Activated naive CD8-positive, alpha-beta T cell treated with anti-CD3 and anti-CD28 coated beads, Interleukin-2, amount 50 U/mL, for 24 hours (primary cell): ENCODE measurements around the gene TDRKH.

Experiments
- ATAC-seq: fragments of 150-1000 bp; cut with Tn5 transposase; one replicate; pipeline ENCODE4 v1.10.0; 2021
- DNase-seq: peaks from one replicate; pipeline ENCODE4 v3.0.0; 2021
- H3K27ac Mint-ChIP-seq: one replicate; pipeline ENCODE4 v1.8.0; 2021; ENCODE audit warnings: mild to moderate bottlenecking, mixed read lengths
- H3K27me3 Mint-ChIP-seq: one replicate; pipeline ENCODE4 v1.8.0; 2021; ENCODE audit warnings: mixed read lengths
- H3K36me3 Mint-ChIP-seq: one replicate; pipeline ENCODE4 v1.8.0; 2021; ENCODE audit warnings: low read depth, mixed read lengths
- H3K4me1 Mint-ChIP-seq: one replicate; pipeline ENCODE4 v1.8.0; 2021; ENCODE audit warnings: mixed read lengths
- H3K4me3 Mint-ChIP-seq: one replicate; pipeline ENCODE4 v1.8.0; 2021; ENCODE audit warnings: mild to moderate bottlenecking, moderate library complexity, mixed read lengths
- H3K9me3 Mint-ChIP-seq: one replicate; pipeline ENCODE4 v1.8.0; 2021; ENCODE audit warnings: mixed read lengths

TDRKH gene

GRCh38 chr1:151815716-151816327 is 25.5 kb upstream of the TDRKH start:
- peaks cover 3% of the 10 kb centered on the region for H3K27me3 Mint-ChIP-seq
- DNase-seq (no peak), ATAC-seq (no peak)
- H3K27ac Mint-ChIP-seq, result peak overlapping the region; percentile 73
- H3K4me3 Mint-ChIP-seq, result no peak overlapping the region
- H3K4me1 Mint-ChIP-seq, result peaks cover 32% of the 10 kb centered on the region
- peaks cover 2% of the 10 kb centered on the region for H3K36me3 Mint-ChIP-seq
- H3K9me3 Mint-ChIP-seq, result no peaks in the 10 kb centered on the region

DNA sequence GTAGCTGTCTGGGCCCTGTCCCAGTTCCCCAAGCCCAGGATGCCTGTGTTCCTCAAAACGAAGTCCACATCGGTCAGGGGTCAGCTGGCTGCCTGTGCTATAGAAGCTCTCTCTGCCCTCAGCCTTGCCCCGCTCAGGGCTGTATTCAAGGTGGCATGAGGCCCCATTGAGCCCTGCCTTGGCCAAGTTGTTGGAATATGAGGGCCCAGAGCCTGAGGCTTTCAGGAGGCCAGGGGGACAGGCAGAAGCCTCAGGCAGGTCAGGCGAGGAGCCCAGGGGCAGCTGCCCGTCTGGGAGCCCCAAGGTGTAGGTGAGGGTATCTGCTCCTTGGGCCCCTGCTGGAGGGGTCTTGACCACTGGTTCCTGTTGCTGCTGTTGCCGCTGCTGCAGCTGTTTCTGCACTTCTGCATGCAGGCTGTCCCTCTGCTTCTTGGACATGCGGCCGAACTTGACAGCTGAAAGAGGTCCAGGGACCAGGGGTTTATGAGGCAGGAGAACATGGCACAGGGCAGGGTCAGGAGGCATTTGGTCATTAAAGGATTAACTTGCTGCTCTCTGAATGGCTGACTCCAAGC is 24.8 kb upstream of the TDRKH start:
- H3K4me3 Mint-ChIP-seq, result no peak overlapping the region
- peaks cover 3% of the 10 kb centered on the region for H3K27me3 Mint-ChIP-seq
- no peak for DNase-seq
- no peaks in the 10 kb centered on the region for H3K9me3 Mint-ChIP-seq
- ATAC-seq, result no peak
- H3K36me3 Mint-ChIP-seq, result peaks cover 2% of the 10 kb centered on the region
- no peak overlapping the region for H3K27ac Mint-ChIP-seq
- H3K4me1 Mint-ChIP-seq, result peaks cover 24% of the 10 kb centered on the region

DNA sequence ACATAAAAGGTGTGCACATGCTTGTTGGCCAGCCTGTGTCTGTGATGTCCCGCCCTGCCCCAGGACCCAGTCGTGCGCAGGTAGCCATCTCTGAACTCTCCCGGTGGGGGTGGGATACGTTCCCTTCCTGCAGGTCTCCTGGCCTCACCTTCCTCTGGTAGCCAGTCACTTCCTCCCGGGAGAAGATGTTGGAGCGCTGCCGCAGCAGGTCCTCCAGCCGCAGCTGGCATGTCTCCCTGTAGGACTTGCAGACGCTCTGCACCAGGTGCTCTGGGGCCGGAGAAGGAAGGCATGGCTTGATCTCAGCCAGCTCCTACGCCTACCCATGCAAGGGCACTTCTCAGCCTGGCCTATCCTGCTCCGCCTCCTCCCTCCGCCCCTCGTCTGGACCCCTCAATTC is 24.1 kb upstream of the TDRKH start:
- peaks cover 3% of the 10 kb centered on the region for H3K27me3 Mint-ChIP-seq
- no peak for DNase-seq
- no peaks in the 10 kb centered on the region for H3K9me3 Mint-ChIP-seq
- peaks cover 2% of the 10 kb centered on the region for H3K36me3 Mint-ChIP-seq
- ATAC-seq, result no peak
- peaks cover 18% of the 10 kb centered on the region for H3K4me1 Mint-ChIP-seq
- no peak overlapping the region for H3K4me3 Mint-ChIP-seq
- no peak overlapping the region for H3K27ac Mint-ChIP-seq

- ATAC-seq (no peak), DNase-seq (no peak)
- peaks cover 18% of the 10 kb centered on the region for H3K4me1 Mint-ChIP-seq
- no peak overlapping the region for H3K27ac Mint-ChIP-seq
- H3K36me3 Mint-ChIP-seq, result peaks cover 2% of the 10 kb centered on the region
- no peaks in the 10 kb centered on the region for H3K9me3 Mint-ChIP-seq
- no peak overlapping the region for H3K4me3 Mint-ChIP-seq
- H3K27me3 Mint-ChIP-seq, result peaks cover 3% of the 10 kb centered on the region
Measured at GRCh38 chr1:151813271-151813977, 23.1 kb upstream of the TDRKH start.

GRCh38 chr1:151811181-151811580 is 20.9 kb upstream of the TDRKH start:
- ATAC-seq (no peak), DNase-seq (no peak)
- Mint-ChIP-seq H3K27me3 (peaks cover 1% of the 10 kb centered on the region), H3K36me3 (no peaks in the 10 kb centered on the region), H3K27ac (no peak overlapping the region), H3K4me1 (peaks cover 13% of the 10 kb centered on the region), H3K9me3 (no peaks in the 10 kb centered on the region), H3K4me3 (no peak overlapping the region)

GRCh38 chr1:151809985-151810556 is 19.8 kb upstream of the TDRKH start:
- Mint-ChIP-seq H3K36me3 (no peaks in the 10 kb centered on the region), H3K27ac (no peak overlapping the region)
- DNase-seq, result no peak

DNA sequence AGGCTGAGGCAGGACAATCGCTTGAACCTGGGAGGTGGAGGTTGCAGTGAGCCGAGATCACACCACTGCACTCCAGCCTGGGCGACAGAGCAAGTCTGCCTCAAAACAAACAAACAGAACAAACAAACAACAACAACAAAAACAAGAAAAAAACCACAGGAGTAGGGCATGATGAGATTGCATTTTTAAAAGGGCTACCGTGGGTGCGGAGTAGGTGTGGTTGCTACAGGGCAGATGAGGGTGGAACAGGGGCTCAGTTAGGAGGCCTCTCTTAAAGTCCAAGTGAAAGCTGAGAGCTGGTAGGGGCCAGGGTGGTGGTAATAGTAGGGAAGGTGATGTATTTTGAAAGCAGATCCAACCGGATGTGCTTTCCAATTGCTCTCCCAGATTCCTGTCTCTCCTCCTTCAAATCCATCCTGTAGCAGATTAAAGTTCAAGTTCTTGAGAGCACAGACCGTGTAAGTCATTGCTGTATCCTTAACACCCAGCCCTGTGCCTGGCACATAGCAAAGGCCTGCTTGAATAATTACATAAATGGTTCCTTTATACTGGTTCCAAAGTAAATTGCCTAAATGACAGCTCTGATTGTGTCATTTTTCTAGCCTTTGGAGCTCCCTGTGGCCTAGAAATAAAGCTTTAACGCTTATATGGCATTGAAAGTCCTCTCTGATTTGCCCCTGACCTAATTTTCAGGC is 19.1 kb upstream of the TDRKH start:
- Mint-ChIP-seq H3K27ac (no peak overlapping the region), H3K9me3 (no peaks in the 10 kb centered on the region), H3K4me1 (no peaks in the 10 kb centered on the region), H3K36me3 (no peaks in the 10 kb centered on the region), H3K4me3 (no peak overlapping the region), H3K27me3 (no peaks in the 10 kb centered on the region)
- no peak for ATAC-seq
- no peak for DNase-seq

More at GRCh38 chr1:151809985-151810556, 19.8 kb upstream of the TDRKH start:
- H3K4me3 Mint-ChIP-seq, result no peak overlapping the region
- H3K4me1 Mint-ChIP-seq, result peaks cover 3% of the 10 kb centered on the region
- ATAC-seq, result no peak
- H3K9me3 Mint-ChIP-seq, result no peaks in the 10 kb centered on the region
- no peaks in the 10 kb centered on the region for H3K27me3 Mint-ChIP-seq

DNA sequence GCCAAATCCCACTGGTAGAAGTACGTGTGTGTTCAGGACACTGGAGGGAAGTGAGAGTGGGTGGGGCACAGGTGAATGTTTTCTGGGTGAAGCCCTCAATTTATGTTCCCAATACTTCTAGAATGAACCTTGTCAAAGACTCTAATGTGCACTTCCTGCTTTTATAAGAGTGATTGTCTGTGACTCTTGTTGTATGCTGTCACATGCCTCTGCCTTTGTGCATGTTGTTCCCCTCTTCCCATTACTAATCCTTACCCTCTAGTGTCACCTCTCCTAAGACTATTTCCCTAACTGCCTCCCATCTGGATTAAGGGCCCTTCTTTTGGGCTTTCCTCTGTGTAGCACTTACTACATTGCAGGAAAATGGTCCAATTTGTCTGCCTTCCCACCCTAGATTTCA is 17.5 kb upstream of the TDRKH start:
- DNase-seq, result no peak
- ATAC-seq, result no peak
- Mint-ChIP-seq H3K27me3 (no peaks in the 10 kb centered on the region), H3K4me3 (no peak overlapping the region), H3K36me3 (no peaks in the 10 kb centered on the region), H3K27ac (no peak overlapping the region), H3K4me1 (no peaks in the 10 kb centered on the region), H3K9me3 (no peaks in the 10 kb centered on the region)

GRCh38 chr1:151807131-151807530 is 16.8 kb upstream of the TDRKH start:
- H3K9me3 Mint-ChIP-seq, result no peaks in the 10 kb centered on the region
- H3K36me3 Mint-ChIP-seq, result no peaks in the 10 kb centered on the region
- H3K27ac Mint-ChIP-seq, result no peak overlapping the region
- H3K27me3 Mint-ChIP-seq, result no peaks in the 10 kb centered on the region
- no peak for ATAC-seq
- no peak overlapping the region for H3K4me3 Mint-ChIP-seq
- no peaks in the 10 kb centered on the region for H3K4me1 Mint-ChIP-seq
- DNase-seq, result no peak

GRCh38 chr1:151806170-151806569 is 15.9 kb upstream of the TDRKH start:
- DNase-seq, result no peak
- Mint-ChIP-seq H3K27me3 (no peaks in the 10 kb centered on the region), H3K9me3 (no peaks in the 10 kb centered on the region), H3K4me1 (no peaks in the 10 kb centered on the region), H3K4me3 (no peak overlapping the region), H3K36me3 (no peaks in the 10 kb centered on the region), H3K27ac (no peak overlapping the region)
- no peak for ATAC-seq

DNA sequence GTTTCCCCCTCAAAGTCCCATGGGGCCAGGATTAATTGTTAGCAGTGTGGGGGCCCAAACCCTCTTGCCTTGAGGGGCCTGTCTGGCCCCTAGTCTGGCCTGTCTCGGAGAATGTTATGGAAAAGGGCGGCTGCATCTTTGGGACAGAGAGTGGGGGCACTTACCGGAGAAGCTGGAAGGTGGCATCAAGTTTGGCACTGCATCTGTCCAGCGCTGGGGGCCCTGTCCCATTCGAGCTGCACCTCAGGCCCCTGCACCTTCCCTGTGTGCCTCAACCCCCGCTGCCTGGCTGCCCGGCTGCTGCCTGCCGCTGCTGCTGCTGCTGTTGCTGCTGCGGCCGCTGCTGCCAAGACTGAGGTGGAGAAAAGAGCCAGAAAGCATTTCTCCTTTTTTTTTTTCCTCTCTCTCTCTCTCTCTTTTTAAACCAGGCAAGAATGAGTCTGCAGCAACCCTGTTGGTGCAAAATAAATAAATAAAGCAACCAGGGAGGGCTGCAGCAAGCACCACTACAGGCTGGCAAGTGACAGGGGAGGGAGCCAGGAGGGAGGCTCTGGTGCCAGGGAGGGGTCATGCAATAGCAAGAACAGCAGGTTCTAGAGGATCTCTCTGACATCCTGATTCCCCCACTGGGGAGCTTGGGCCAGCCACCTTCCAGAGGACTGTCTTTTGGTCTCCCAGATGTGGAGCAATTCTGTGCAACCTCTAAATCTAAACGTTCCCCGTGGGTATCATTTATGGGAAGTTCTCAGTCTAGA is 14.9 kb upstream of the TDRKH start, which contains the start of gene LINGO4:
TSS of gene LINGO4 (minus strand) at position 354 of the 755 bp plus-strand sequence. CDS start 2,715 bp downstream, outside the sequence.
- no peak within 1 kb of the TSS for H3K4me3 Mint-ChIP-seq

DNA sequence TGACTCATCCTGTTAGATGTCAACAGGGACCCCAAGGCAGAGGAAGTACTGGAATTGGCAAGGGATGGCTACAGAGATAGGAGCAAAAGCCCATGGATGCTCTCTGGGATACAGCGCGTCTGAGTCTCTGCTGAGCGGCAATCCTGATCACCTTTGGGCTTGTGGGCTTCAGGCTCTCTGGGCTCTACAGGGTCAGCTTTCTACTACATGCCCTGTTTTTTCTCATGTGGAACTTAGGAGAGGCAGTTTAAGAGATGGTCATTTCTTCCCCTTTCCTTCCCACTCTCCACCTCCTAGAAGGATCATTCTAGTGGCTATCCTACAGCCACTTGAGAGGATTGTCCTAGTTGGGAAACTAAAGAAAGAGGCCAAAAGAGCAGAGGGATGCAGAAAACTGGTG is 13.6 kb upstream of the TDRKH start:
- no peak for ATAC-seq
- no peaks in the 10 kb centered on the region for H3K9me3 Mint-ChIP-seq

More for the DNA sequence above, 14.9 kb upstream of the TDRKH start, which contains the start of gene LINGO4:
- Mint-ChIP-seq H3K4me1 (peaks cover 4% of the 10 kb centered on the region), H3K36me3 (no peaks in the 10 kb centered on the region), H3K27ac (no peak within 1 kb of the TSS), H3K27me3 (no peaks in the 10 kb centered on the region), H3K9me3 (no peaks in the 10 kb centered on the region)
- DNase-seq, result no peak
- ATAC-seq, result no peak

DNA sequence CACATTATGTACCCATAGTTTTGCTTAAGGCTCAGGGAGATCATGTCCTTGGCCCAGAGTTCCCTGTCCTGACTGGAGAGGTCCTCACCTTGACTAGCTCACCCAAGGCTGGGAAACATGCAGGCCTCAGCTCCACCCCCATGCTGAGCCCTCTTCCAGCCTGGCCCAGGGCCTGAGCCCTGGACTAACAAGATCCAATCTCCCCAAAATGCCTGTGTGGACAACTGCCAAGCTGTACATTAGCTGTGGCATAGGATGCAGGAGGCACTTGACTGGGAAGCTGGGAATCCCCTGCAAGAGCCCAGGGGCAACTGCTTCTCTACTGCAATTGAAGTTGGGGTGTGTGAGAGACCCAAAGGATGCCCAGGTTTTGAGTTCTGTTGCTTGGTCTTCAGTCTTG is 12.9 kb upstream of the TDRKH start:
- H3K27me3 Mint-ChIP-seq, result peaks cover 4% of the 10 kb centered on the region
- no peak overlapping the region for H3K27ac Mint-ChIP-seq
- peaks cover 8% of the 10 kb centered on the region for H3K4me1 Mint-ChIP-seq
- ATAC-seq (no peak), DNase-seq (no peak)
- no peaks in the 10 kb centered on the region for H3K36me3 Mint-ChIP-seq
- H3K9me3 Mint-ChIP-seq, result no peaks in the 10 kb centered on the region
- H3K4me3 Mint-ChIP-seq, result no peak overlapping the region

More for the DNA sequence above, 13.6 kb upstream of the TDRKH start:
- Mint-ChIP-seq H3K27me3 (peaks cover 4% of the 10 kb centered on the region), H3K4me3 (no peak overlapping the region), H3K27ac (no peak overlapping the region), H3K4me1 (peaks cover 8% of the 10 kb centered on the region), H3K36me3 (no peaks in the 10 kb centered on the region)
- no peak for DNase-seq

- peaks cover 4% of the 10 kb centered on the region for H3K27me3 Mint-ChIP-seq
- H3K4me3 Mint-ChIP-seq, result no peak overlapping the region
- no peaks in the 10 kb centered on the region for H3K36me3 Mint-ChIP-seq
- no peak overlapping the region for H3K27ac Mint-ChIP-seq
- peaks cover 8% of the 10 kb centered on the region for H3K4me1 Mint-ChIP-seq
- ATAC-seq (no peak), DNase-seq (no peak)
- no peaks in the 10 kb centered on the region for H3K9me3 Mint-ChIP-seq
Measured at GRCh38 chr1:151802372-151802771, 12.1 kb upstream of the TDRKH start.
